ENCODE measurements around the gene HOXA5.

- TF ChIP-seq CTCF (IDR thresholded peaks at IDR 0.05; ENCODE audit: extremely low read depth in 1 of 2, insufficient read depth in 1 of 2, low read depth in 1 of 2, low read length in 2 of 2): no peak
- TF ChIP-seq POLR2AphosphoS5 (IDR thresholded peaks at IDR 0.05; ENCODE audit: insufficient read depth, low read depth, low read length): no peak
- TF ChIP-seq EZH2 (IDR thresholded peaks at IDR 0.05; ENCODE audit: borderline replicate concordance, low read depth, low read length, severe bottlenecking): no peak
Measured at GRCh38 chr7:27141137-27141922, 2.2 kb downstream of the HOXA5 start.
